HL-60 (cell line): ENCODE measurements around the gene ACTN2.

Experiments
- DNase-seq, 2 experiments: peaks; one replicate each; pipeline ENCODE4 v3.0.0-alpha.2; 2010 to 2020; ENCODE audit warnings: low read depth in 1 of 2, low spot score in 1 of 2
- H3K27ac ChIP-seq: fragments of 250-450 bp; sonication (Bioruptor Pico); replicated peaks from 2 replicates; pipeline ENCODE4 v1.5.1; 2020; ENCODE audit warnings: mild to moderate bottlenecking, moderate library complexity
- H3K27me3 ChIP-seq: fragments of 250-450 bp; sonication (Bioruptor Pico); 2 replicates; pipeline ENCODE4 v1.5.1; 2021; ENCODE audit warnings: mild to moderate bottlenecking, moderate library complexity; ENCODE audit not compliant: insufficient read depth, poor library complexity, severe bottlenecking
- H3K4me3 ChIP-seq: replicated peaks from 2 replicates; pipeline ENCODE4 v1.5.1; 2011; ENCODE audit warnings: mild to moderate bottlenecking, control low read depth, low read length; ENCODE audit not compliant: insufficient read depth
- GABPA ChIP-seq: IDR thresholded peaks from 2 replicates; pipeline ENCODE4 v1.6.1; 2012; ENCODE audit warnings: low read depth
- POLR2AphosphoS5 ChIP-seq: IDR thresholded peaks from 2 replicates; pipeline ENCODE4 v1.6.1; 2012; ENCODE audit warnings: low read depth
- SPI1 ChIP-seq: IDR thresholded peaks from 2 replicates; pipeline ENCODE4 v1.6.1; 2012; ENCODE audit warnings: low read depth, mild to moderate bottlenecking, borderline replicate concordance
- TF ChIP-seq, protein P1 (sequence below): IDR thresholded peaks from 2 replicates; pipeline ENCODE4 v1.6.1; 2012; ENCODE audit warnings: low read depth; ENCODE audit not compliant: insufficient replicate concordance
- TF ChIP-seq, protein P2 (sequence below): IDR thresholded peaks from one replicate; pipeline ENCODE4 v1.5.1; 2011; ENCODE audit warnings: low read length, control low read depth, inconsistent platforms; ENCODE audit not compliant: insufficient read depth

ACTN2 gene

DNA sequence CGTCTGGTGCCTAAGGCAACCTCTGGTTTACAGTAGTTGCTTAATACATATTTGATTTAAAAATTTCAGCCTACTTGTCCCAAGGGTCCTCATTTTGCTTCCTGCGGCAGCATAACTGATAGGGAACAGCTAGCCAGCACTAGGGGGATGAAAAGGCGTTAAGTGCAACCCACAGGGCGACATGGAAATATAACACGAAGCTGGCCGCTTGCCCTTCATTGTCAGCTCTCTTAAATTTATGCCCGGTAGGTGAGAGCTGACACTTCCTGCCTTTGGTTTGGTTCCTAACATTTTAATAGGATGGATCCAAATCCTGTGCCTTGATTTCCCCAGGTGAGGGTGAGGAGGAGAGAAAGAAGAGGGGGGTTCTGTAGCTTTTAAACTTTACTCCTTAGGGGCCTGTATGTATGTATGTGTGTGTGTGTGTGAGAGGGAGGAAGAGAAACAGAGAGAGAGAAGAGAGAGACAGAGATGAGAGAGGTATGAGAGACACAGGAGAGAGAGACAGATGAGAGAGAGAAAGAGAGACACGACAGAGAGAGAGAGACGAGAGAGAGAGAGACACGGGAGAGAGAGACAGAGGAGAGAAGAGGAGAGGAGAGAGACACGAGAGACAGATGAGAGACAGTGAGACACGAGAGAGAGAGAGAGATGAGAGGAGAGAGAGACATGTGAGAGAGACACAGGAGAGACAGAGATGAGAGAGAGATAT lies 938 bp upstream of the ACTN2 start:
- H3K27ac ChIP-seq: no peak overlapping the region
- DNase-seq: no peak
- TF ChIP-seq SPI1: no peak
- TF ChIP-seq GABPA: no peak
- TF ChIP-seq, protein P1, sequence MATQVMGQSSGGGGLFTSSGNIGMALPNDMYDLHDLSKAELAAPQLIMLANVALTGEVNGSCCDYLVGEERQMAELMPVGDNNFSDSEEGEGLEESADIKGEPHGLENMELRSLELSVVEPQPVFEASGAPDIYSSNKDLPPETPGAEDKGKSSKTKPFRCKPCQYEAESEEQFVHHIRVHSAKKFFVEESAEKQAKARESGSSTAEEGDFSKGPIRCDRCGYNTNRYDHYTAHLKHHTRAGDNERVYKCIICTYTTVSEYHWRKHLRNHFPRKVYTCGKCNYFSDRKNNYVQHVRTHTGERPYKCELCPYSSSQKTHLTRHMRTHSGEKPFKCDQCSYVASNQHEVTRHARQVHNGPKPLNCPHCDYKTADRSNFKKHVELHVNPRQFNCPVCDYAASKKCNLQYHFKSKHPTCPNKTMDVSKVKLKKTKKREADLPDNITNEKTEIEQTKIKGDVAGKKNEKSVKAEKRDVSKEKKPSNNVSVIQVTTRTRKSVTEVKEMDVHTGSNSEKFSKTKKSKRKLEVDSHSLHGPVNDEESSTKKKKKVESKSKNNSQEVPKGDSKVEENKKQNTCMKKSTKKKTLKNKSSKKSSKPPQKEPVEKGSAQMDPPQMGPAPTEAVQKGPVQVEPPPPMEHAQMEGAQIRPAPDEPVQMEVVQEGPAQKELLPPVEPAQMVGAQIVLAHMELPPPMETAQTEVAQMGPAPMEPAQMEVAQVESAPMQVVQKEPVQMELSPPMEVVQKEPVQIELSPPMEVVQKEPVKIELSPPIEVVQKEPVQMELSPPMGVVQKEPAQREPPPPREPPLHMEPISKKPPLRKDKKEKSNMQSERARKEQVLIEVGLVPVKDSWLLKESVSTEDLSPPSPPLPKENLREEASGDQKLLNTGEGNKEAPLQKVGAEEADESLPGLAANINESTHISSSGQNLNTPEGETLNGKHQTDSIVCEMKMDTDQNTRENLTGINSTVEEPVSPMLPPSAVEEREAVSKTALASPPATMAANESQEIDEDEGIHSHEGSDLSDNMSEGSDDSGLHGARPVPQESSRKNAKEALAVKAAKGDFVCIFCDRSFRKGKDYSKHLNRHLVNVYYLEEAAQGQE: no peak
- TF ChIP-seq POLR2AphosphoS5: no peak
- TF ChIP-seq, protein P2, sequence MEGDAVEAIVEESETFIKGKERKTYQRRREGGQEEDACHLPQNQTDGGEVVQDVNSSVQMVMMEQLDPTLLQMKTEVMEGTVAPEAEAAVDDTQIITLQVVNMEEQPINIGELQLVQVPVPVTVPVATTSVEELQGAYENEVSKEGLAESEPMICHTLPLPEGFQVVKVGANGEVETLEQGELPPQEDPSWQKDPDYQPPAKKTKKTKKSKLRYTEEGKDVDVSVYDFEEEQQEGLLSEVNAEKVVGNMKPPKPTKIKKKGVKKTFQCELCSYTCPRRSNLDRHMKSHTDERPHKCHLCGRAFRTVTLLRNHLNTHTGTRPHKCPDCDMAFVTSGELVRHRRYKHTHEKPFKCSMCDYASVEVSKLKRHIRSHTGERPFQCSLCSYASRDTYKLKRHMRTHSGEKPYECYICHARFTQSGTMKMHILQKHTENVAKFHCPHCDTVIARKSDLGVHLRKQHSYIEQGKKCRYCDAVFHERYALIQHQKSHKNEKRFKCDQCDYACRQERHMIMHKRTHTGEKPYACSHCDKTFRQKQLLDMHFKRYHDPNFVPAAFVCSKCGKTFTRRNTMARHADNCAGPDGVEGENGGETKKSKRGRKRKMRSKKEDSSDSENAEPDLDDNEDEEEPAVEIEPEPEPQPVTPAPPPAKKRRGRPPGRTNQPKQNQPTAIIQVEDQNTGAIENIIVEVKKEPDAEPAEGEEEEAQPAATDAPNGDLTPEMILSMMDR: no peak
- peaks cover 18% of the 10 kb centered on the region for H3K27me3 ChIP-seq
- no peak overlapping the region for H3K4me3 ChIP-seq

DNA sequence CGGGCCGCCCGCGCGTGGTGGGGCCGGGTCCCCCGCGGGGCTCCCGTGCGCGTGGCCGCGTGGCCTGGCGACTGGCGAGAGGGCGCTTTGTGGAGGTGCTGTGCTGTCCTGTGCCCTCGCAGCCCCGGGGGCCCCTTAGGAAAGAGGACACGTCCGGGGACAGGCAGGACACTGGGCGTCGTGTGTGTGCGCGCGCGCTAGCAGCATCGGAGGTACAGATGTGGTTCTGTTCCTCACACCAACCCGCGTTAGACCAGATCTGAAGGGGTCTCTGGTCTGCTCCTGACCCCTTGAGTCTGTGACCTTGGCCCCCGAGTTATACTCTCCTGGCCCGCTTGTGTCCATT lies 489 bp downstream of the ACTN2 start:
- TF ChIP-seq GABPA (no peak), SPI1 (no peak), POLR2AphosphoS5 (no peak)
- TF ChIP-seq, protein P2: no peak
- TF ChIP-seq, protein P1: no peak
- H3K4me3 ChIP-seq: peak overlapping the region; percentile 23
- peaks cover 18% of the 10 kb centered on the region for H3K27me3 ChIP-seq
- H3K27ac ChIP-seq: no peak overlapping the region
- no peak for DNase-seq

DNA sequence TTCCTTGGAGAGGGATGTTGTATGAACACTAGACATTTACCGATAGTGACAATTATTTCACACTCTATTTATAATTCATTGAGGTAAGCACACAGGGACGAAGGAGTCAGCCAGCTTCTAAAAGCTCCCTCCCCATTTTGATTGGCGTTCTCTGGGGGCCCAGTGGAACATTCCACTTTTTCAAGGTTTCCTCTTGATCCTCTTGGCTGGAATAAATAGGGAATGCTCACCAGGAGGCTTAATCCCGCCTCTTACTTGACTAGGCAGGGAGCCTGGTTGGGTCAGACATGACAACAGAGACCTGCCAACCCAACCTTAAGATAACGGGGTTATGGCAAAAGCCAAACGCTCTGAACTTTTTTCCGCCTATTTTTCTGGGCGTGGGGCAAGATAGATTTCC lies 974 bp downstream of the ACTN2 start:
- DNase-seq: no peak
- Histone ChIP-seq H3K27me3 (peaks cover 18% of the 10 kb centered on the region), H3K4me3 (no peak overlapping the region), H3K27ac (no peak overlapping the region)
- no peak for TF ChIP-seq SPI1
- no peak for TF ChIP-seq GABPA

DNA sequence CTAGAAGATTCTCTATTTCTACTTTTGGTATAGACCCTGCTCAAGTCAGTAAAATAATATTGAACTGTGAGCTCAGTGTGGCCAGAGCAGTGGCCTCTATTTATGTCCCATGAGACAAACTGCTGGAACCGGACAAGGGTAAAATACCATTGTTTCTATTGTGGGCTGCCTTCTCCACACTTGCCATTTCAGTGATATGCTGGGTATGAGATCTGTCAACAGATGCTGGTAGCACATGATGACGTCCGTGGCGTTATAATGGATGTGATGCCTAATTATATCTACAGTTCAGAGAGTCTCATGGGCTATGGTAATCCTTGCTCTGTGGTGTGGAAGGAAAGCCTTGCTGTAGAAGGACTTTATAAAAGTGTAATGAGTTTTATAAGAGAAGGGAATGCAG lies 2.4 kb downstream of the ACTN2 start:
- no peak for TF ChIP-seq SPI1
- TF ChIP-seq, protein P2: no peak
- TF ChIP-seq POLR2AphosphoS5: no peak
- TF ChIP-seq, protein P1: no peak
- no peak for DNase-seq
- Histone ChIP-seq H3K4me3 (no peak overlapping the region), H3K27ac (no peak overlapping the region), H3K27me3 (peaks cover 18% of the 10 kb centered on the region)
